ENCODE data around the gene CTU2.

GRCh38 chr16:88727871-88728270 is 21.6 kb downstream of the CTU2 start:
- TF ChIP-seq CTCF (IDR thresholded peaks at IDR 0.05) (no peak), POLR2A (IDR thresholded peaks at IDR 0.05) (no peak), EP300 (IDR thresholded peaks at IDR 0.05) (no peak)

Data from gastroesophageal sphincter (tissue), 3 donors.